Liver (tissue), 9 donors: ENCODE results near the gene PFDN4. TPM values are rescaled to one million over a fixed set of nuclear protein-coding genes. Genes with fewer than 3 reads are reported as not detected.

ENCODE experiments used
- DNase-seq: peaks from one replicate; pipeline ENCODE4 v3.0.0-alpha.2; 2017; ENCODE audit warnings: low spot score
- H3K27ac ChIP-seq, 2 donors: one replicate each; pipeline ENCODE4 v1.7.0; 2013; ENCODE audit warnings: inconsistent platforms in 2 of 2, low read length in 2 of 2, control low read depth in 1 of 2, low read depth in 1 of 2, mild to moderate bottlenecking in 1 of 2
- H3K27me3 ChIP-seq, 4 donors: one replicate each; pipeline versions ENCODE4 v1.6.1 to v1.7.0; 2013; ENCODE audit warnings: low read length in 3 of 4, inconsistent platforms in 1 of 4, mild to moderate bottlenecking in 1 of 4, moderate library complexity in 1 of 4; ENCODE audit not compliant: control insufficient read depth in 4 of 4, insufficient read depth in 4 of 4
- H3K36me3 ChIP-seq, 4 donors: one replicate each; pipeline versions ENCODE4 v1.6.1 to v1.7.0; 2013; ENCODE audit warnings: low read length in 3 of 4, mild to moderate bottlenecking in 3 of 4, low read depth in 1 of 4, moderate library complexity in 1 of 4; ENCODE audit not compliant: control insufficient read depth in 4 of 4, insufficient read depth in 3 of 4
- H3K4me1 ChIP-seq, 4 donors: one replicate each; pipeline versions ENCODE4 v1.6.1 to v1.7.0; 2013; ENCODE audit warnings: low read length in 3 of 4, mild to moderate bottlenecking in 3 of 4, moderate library complexity in 1 of 4; ENCODE audit not compliant: control insufficient read depth in 4 of 4, insufficient read depth in 4 of 4
- H3K4me3 ChIP-seq, 3 donors: one replicate each; pipeline versions ENCODE4 v1.6.1 to v1.7.0; 2013; ENCODE audit warnings: low read length in 3 of 3, control low read depth in 1 of 3, low read depth in 1 of 3, mild to moderate bottlenecking in 1 of 3
- H3K9ac ChIP-seq, 2 donors: one replicate each; pipeline ENCODE4 v1.7.0; 2013; ENCODE audit warnings: low read length in 2 of 2, mild to moderate bottlenecking in 2 of 2, moderate library complexity in 2 of 2, control low read depth in 1 of 2, low read depth in 1 of 2
- H3K9me3 ChIP-seq, 4 donors: one replicate each; pipeline versions ENCODE4 v1.6.1 to v1.7.0; 2013; ENCODE audit warnings: low read length in 3 of 4; ENCODE audit not compliant: control insufficient read depth in 4 of 4
- ATF3 ChIP-seq: IDR thresholded peaks from 2 replicates; pipeline ENCODE4 v1.6.1; 2016; ENCODE audit warnings: antibody characterized with exemption
- EGR1 ChIP-seq, 2 donors: IDR thresholded peaks; 2 replicates each; pipeline ENCODE4 v1.6.1; 2016 to 2018; ENCODE audit warnings: antibody characterized with exemption in 2 of 2, low read depth in 2 of 2
- FOXA1 ChIP-seq: IDR thresholded peaks from 2 replicates; pipeline ENCODE4 v1.6.1; 2016; ENCODE audit warnings: antibody characterized with exemption
- FOXA2 ChIP-seq: IDR thresholded peaks from 2 replicates; pipeline ENCODE4 v1.6.1; 2016; ENCODE audit warnings: antibody characterized with exemption
- GABPA ChIP-seq, 2 donors: IDR thresholded peaks in 1 of 2; conservative IDR thresholded peaks in 1 of 2; 2 replicates each; pipeline ENCODE4 v1.6.1; 2016; ENCODE audit warnings: antibody characterized with exemption in 2 of 2, mild to moderate bottlenecking in 1 of 2, moderate library complexity in 1 of 2
- HNF4A ChIP-seq, 2 donors: conservative IDR thresholded peaks; 2 replicates each; pipeline ENCODE4 v1.6.1; 2016; ENCODE audit warnings: antibody characterized with exemption in 2 of 2, mild to moderate bottlenecking in 2 of 2
- HNF4G ChIP-seq: IDR thresholded peaks from 2 replicates; pipeline ENCODE4 v1.6.1; 2016; ENCODE audit warnings: antibody characterized with exemption
- JUND ChIP-seq, 2 donors: IDR thresholded peaks; 2 replicates each; pipeline ENCODE4 v1.6.1; 2016; ENCODE audit warnings: antibody characterized with exemption in 2 of 2
- MAX ChIP-seq: IDR thresholded peaks from 2 replicates; pipeline ENCODE4 v1.6.1; 2016; ENCODE audit warnings: antibody characterized with exemption
- NR2F2 ChIP-seq: IDR thresholded peaks from 2 replicates; pipeline ENCODE4 v1.6.1; 2016; ENCODE audit warnings: antibody characterized with exemption
- RAD21 ChIP-seq, 2 donors: IDR thresholded peaks; 2 replicates each; pipeline ENCODE4 v1.6.1; 2016; ENCODE audit warnings: antibody characterized with exemption in 2 of 2, mild to moderate bottlenecking in 2 of 2
- REST ChIP-seq: IDR thresholded peaks from 2 replicates; pipeline ENCODE4 v1.6.1; 2016; ENCODE audit warnings: antibody characterized with exemption, mild to moderate bottlenecking
- RXRA ChIP-seq, 2 donors: IDR thresholded peaks; 2 replicates each; pipeline ENCODE4 v1.6.1; 2017 to 2018; ENCODE audit warnings: antibody characterized with exemption in 2 of 2, mild to moderate bottlenecking in 1 of 2
- SP1 ChIP-seq: IDR thresholded peaks from 2 replicates; pipeline ENCODE4 v1.6.1; 2018; ENCODE audit warnings: antibody characterized with exemption, mild to moderate bottlenecking
- TAF1 ChIP-seq: conservative IDR thresholded peaks from 2 replicates; pipeline ENCODE4 v1.6.1; 2016; ENCODE audit warnings: antibody characterized with exemption, mild to moderate bottlenecking
- YY1 ChIP-seq: IDR thresholded peaks from 2 replicates; pipeline ENCODE4 v1.6.1; 2016; ENCODE audit warnings: antibody characterized with exemption, mild to moderate bottlenecking
- WGBS: extraction: QIAGEN DNeasy Blood & Tissue Kit; methylation state at CpG from one replicate; pipeline ENCODE4 v1.1.7; 2013; 5-methylcytosine and 5-hydroxymethylcytosine counted together
- polyA plus RNA-seq, 2 donors: library from polyadenylated mRNA; stranded (reverse) in 1 of 2; unstranded in 1 of 2; fragments of 200-250 nt in 1 of 2; fragments of >200 nt in 1 of 2; fragmentation: Nextera tagmentation in 1 of 2; extraction: Ambion mirVana in 1 of 2; gene quantifications; one replicate each; pipeline versions ENCODE4 v1.2.1 to v1.2.3, GENCODE V29; 2013 to 2015
- total RNA-seq, 2 donors: library from RNA; depleted of rRNA; stranded (reverse); fragments of >200 nt; gene quantifications; one replicate each; pipeline ENCODE4 v1.2.3, GENCODE V29; 2014
- TF ChIP-seq, protein P1 (sequence below): fragments of 150-350 bp; IDR thresholded peaks from 2 replicates; pipeline ENCODE4 v1.5.1; 2017; ENCODE audit warnings: improper control_type of control experiment, low read depth, low read length; ENCODE audit not compliant: missing input control
- TF ChIP-seq, protein P2 (sequence below): IDR thresholded peaks from 2 replicates; pipeline ENCODE4 v1.6.1; 2016; ENCODE audit warnings: antibody characterized with exemption
- donor health status: healthy.
- donor health status: healthy.
- donor health status: healthy.
- donor health status: healthy.
- donor health status: healthy.

Gene PFDN4
- total and polyA plus RNA-seq, 4 donors: 12.9 to 17.3 (median 13.5) TPM

- TF ChIP-seq FOXA1: no peak
- TF ChIP-seq GABPA (IDR thresholded peaks at IDR 0.05 in 1 of 2, conservative IDR thresholded peaks at IDR 0.05 in 1 of 2): no peak
- no peak for TF ChIP-seq YY1
- TF ChIP-seq RAD21 (IDR thresholded peaks at IDR 0.05): no peak
- no peak for TF ChIP-seq TAF1
- TF ChIP-seq ATF3: no peak
- TF ChIP-seq HNF4G: no peak
- no peak for TF ChIP-seq HNF4A (conservative IDR thresholded peaks at IDR 0.05)
- no peak for TF ChIP-seq SP1
- no peak for TF ChIP-seq REST
- TF ChIP-seq, protein P1, sequence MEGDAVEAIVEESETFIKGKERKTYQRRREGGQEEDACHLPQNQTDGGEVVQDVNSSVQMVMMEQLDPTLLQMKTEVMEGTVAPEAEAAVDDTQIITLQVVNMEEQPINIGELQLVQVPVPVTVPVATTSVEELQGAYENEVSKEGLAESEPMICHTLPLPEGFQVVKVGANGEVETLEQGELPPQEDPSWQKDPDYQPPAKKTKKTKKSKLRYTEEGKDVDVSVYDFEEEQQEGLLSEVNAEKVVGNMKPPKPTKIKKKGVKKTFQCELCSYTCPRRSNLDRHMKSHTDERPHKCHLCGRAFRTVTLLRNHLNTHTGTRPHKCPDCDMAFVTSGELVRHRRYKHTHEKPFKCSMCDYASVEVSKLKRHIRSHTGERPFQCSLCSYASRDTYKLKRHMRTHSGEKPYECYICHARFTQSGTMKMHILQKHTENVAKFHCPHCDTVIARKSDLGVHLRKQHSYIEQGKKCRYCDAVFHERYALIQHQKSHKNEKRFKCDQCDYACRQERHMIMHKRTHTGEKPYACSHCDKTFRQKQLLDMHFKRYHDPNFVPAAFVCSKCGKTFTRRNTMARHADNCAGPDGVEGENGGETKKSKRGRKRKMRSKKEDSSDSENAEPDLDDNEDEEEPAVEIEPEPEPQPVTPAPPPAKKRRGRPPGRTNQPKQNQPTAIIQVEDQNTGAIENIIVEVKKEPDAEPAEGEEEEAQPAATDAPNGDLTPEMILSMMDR: no peak
- TF ChIP-seq EGR1 (IDR thresholded peaks at IDR 0.05; ENCODE audit: low read depth in 2 of 2): no peak
- TF ChIP-seq, protein P2, sequence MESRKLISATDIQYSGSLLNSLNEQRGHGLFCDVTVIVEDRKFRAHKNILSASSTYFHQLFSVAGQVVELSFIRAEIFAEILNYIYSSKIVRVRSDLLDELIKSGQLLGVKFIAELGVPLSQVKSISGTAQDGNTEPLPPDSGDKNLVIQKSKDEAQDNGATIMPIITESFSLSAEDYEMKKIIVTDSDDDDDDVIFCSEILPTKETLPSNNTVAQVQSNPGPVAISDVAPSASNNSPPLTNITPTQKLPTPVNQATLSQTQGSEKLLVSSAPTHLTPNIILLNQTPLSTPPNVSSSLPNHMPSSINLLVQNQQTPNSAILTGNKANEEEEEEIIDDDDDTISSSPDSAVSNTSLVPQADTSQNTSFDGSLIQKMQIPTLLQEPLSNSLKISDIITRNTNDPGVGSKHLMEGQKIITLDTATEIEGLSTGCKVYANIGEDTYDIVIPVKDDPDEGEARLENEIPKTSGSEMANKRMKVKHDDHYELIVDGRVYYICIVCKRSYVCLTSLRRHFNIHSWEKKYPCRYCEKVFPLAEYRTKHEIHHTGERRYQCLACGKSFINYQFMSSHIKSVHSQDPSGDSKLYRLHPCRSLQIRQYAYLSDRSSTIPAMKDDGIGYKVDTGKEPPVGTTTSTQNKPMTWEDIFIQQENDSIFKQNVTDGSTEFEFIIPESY: no peak
- TF ChIP-seq NR2F2: no peak
- no peak for TF ChIP-seq MAX
- no peak for TF ChIP-seq RXRA (IDR thresholded peaks at IDR 0.05)
- TF ChIP-seq FOXA2: no peak
- no peak for TF ChIP-seq JUND (IDR thresholded peaks at IDR 0.05)
- no peaks in the 10 kb centered on the region for H3K4me1 ChIP-seq
- no peak overlapping the region for H3K4me3 ChIP-seq
- WGBS: 76% methylated on average over 2 of the region's 2 CpGs
- H3K27me3 ChIP-seq: peaks cover 0 to 4% (median 0%) of the 10 kb centered on the region in 4 donors
- no peak overlapping the region for H3K27ac ChIP-seq
- H3K9me3 ChIP-seq: no peaks in the 10 kb centered on the region
- H3K36me3 ChIP-seq: no peaks in the 10 kb centered on the region
- H3K9ac ChIP-seq: no peak overlapping the region
- DNase-seq: no peak
These were observed 27.1 kb downstream of the PFDN4 start for GRCh38 chr20:54234991-54235390.
